Thyroid gland (tissue), 4 donors: ENCODE results near the gene BPIFA1. TPM values are rescaled to one million over a fixed set of nuclear protein-coding genes. Genes with fewer than 3 reads are reported as not detected.

ENCODE experiments used
- DNase-seq, 2 donors: peaks; one replicate each; pipeline ENCODE4 v3.0.0-alpha.2; 2019
- H3K27ac ChIP-seq, 3 donors: fragments of 200-600 bp; sonication (generic); 1 replicate in 2 of 3; 2 replicates in 1 of 3; pipeline ENCODE4 v1.5.1; 2016 to 2019; ENCODE audit warnings: mild to moderate bottlenecking in 1 of 3, moderate library complexity in 1 of 3
- H3K27me3 ChIP-seq: fragments of 200-600 bp; sonication (generic); one replicate; pipeline ENCODE4 v1.5.1; 2019
- H3K36me3 ChIP-seq, 2 donors: fragments of 200-600 bp; sonication (generic); one replicate each; pipeline ENCODE4 v1.5.1; 2016 to 2019
- H3K4me1 ChIP-seq, 2 donors: fragments of 200-600 bp; sonication (generic); one replicate each; pipeline ENCODE4 v1.5.1; 2017 to 2019
- H3K4me3 ChIP-seq, 3 donors: fragments of 200-600 bp; sonication (generic); replicated peaks in 1 of 3; 1 replicate in 2 of 3; 2 replicates in 1 of 3; pipeline ENCODE4 v1.5.1; 2016; ENCODE audit warnings: mild to moderate bottlenecking in 1 of 3
- H3K9me3 ChIP-seq: fragments of 200-600 bp; sonication (generic); one replicate; pipeline ENCODE4 v1.5.1; 2017
- CTCF ChIP-seq, 6 experiments: fragments of 200-600 bp in 3 of 6; fragments of 450-650 bp in 3 of 6; sonication (generic) in 3 of 6; IDR thresholded peaks; one replicate each; pipeline ENCODE4 v1.5.1; 2016 to 2019; ENCODE audit warnings: antibody characterized with exemption in 6 of 6, mild to moderate bottlenecking in 2 of 6, inconsistent platforms in 1 of 6, moderate library complexity in 1 of 6
- POLR2A ChIP-seq, 2 donors: fragments of 450-650 bp; IDR thresholded peaks; one replicate each; pipeline ENCODE4 v1.6.1; 2017; ENCODE audit warnings: antibody characterized with exemption in 2 of 2, mild to moderate bottlenecking in 2 of 2, moderate library complexity in 1 of 2
- WGBS, 2 donors: methylation state at CpG; one replicate each; pipeline ENCODE4 v1.1.5; 2017; 5-methylcytosine and 5-hydroxymethylcytosine counted together
- intact Hi-C: fragments of 100-400 bp; cut with DNase I; formaldehyde crosslinking; loops from one replicate; pipeline ENCODE4 v1.15.1; 2023
- total RNA-seq, 4 donors: library from RNA; depleted of rRNA; stranded (reverse); fragments of >200 nt; gene quantifications; one replicate each; pipeline ENCODE4 v1.2.3, GENCODE V29; 2016

Gene BPIFA1
- not detected for total RNA-seq

DNA sequence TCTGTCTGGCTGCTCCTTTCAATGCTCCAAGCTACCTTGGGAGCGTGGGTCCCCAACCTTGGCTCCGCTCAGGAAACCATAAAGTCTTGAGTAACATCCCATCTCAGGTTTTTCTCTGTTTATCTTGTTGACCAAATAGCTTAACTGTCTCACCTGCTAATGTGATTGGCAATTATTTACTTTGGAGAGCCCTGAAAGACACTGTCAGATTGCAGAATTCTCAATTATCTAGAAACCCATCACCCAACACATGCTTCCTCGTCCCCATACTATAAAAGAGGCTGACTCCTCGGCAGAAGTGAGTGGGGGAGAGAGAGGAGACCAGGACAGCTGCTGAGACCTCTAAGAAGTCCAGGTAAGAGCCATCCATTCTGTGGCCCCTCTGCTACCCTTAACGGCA lies at the start of gene BPIFA1:
TSS of gene BPIFA1 (plus strand) at position 301 of the 400 bp plus-strand sequence. CDS start 1,716 bp downstream, outside the sequence.
- no peaks in the 10 kb centered on the region for H3K36me3 ChIP-seq
- H3K4me3 ChIP-seq = no peak within 1 kb of the TSS
- DNase-seq = no peak
- TF ChIP-seq CTCF (IDR thresholded peaks at IDR 0.05) = no peak
- no peak for TF ChIP-seq POLR2A (IDR thresholded peaks at IDR 0.05)
- H3K9me3 ChIP-seq = no peaks in the 10 kb centered on the region
- intact Hi-C loops = no loop called here
- no peak within 1 kb of the TSS for H3K27ac ChIP-seq
- 58 to 69% methylated on average over 5 of the region's 5 CpGs for WGBS, 2 donors
- H3K27me3 ChIP-seq = no peaks in the 10 kb centered on the region
- H3K4me1 ChIP-seq = peaks cover 0 to 5% of the 10 kb centered on the region in 2 donors

GRCh38 chr20:33187491-33187890 lies 48.3 kb upstream of the BPIFA1 start:
- DNase-seq = no peak
- WGBS, 2 donors = 82 to 94% methylated on average over 4 of the region's 4 CpGs
- intact Hi-C loops = no loop called here
- TF ChIP-seq POLR2A (IDR thresholded peaks at IDR 0.05) (no peak), CTCF (IDR thresholded peaks at IDR 0.05) (no peak)
- no peak overlapping the region for H3K4me3 ChIP-seq
- no peaks in the 10 kb centered on the region for H3K4me1 ChIP-seq
- no peaks in the 10 kb centered on the region for H3K36me3 ChIP-seq
- H3K27ac ChIP-seq = no peak overlapping the region
- H3K27me3 ChIP-seq = no peaks in the 10 kb centered on the region
- H3K9me3 ChIP-seq = no peaks in the 10 kb centered on the region

GRCh38 chr20:33188421-33188820 lies 47.4 kb upstream of the BPIFA1 start:
- no peak for TF ChIP-seq POLR2A (IDR thresholded peaks at IDR 0.05)
- TF ChIP-seq CTCF (IDR thresholded peaks at IDR 0.05) = no peak
- intact Hi-C loops = no loop called here
- no peak overlapping the region for H3K4me3 ChIP-seq
- 91% methylated on average over 9 of the region's 9 CpGs for WGBS, 2 donors
- H3K27me3 ChIP-seq = no peaks in the 10 kb centered on the region
- H3K4me1 ChIP-seq = no peaks in the 10 kb centered on the region
- H3K9me3 ChIP-seq = no peaks in the 10 kb centered on the region
- no peaks in the 10 kb centered on the region for H3K36me3 ChIP-seq
- no peak for DNase-seq
- H3K27ac ChIP-seq = no peak overlapping the region

DNA sequence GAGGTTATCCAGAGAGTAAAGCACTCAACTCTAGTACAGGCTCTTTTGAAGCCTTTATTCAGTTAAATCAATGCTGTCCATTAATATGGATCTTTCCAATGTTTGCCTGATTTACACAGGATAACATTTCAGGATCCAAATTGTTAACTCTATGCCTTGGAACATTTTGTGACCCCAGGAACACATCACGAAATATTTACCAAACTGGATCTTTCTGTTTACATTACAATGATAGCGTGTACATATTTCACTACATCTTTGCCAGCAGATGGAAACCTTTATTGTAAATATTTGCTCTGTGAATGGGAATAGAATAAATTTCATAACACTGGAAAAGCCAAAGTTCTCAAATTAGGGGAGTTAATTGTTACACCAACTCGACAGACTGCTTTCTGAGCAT lies 44.3 kb upstream of the BPIFA1 start:
- Histone ChIP-seq H3K9me3 (no peaks in the 10 kb centered on the region), H3K36me3 (no peaks in the 10 kb centered on the region), H3K4me3 (no peak overlapping the region), H3K27ac (no peak overlapping the region), H3K27me3 (no peaks in the 10 kb centered on the region), H3K4me1 (no peaks in the 10 kb centered on the region)
- TF ChIP-seq CTCF (IDR thresholded peaks at IDR 0.05) (no peak), POLR2A (IDR thresholded peaks at IDR 0.05) (no peak)
- no peak for DNase-seq
- intact Hi-C loops = no loop called here
- 59 to 64% methylated on average over 3 of the region's 3 CpGs for WGBS, 2 donors

DNA sequence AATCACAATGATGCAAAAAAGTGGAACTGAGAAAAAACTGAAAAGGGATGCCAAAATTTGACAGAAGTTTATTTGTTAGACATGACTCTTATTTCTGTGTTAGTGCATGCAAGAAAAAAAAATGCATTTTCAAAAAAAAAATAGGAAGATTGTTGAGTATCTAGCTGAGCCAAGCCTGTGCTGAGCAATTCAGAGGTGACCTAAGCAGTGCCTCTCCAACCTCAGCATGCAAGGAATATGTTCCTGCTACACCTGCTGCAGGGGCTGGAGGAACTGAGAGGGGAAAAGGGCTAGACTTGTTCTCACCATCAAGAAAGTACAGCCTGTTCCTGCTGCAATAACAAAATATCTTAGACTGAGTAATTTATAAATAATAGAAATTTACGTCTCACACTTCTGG lies 43.8 kb upstream of the BPIFA1 start:
- Histone ChIP-seq H3K4me1 (no peaks in the 10 kb centered on the region), H3K36me3 (no peaks in the 10 kb centered on the region), H3K27me3 (no peaks in the 10 kb centered on the region), H3K27ac (no peak overlapping the region), H3K9me3 (no peaks in the 10 kb centered on the region), H3K4me3 (no peak overlapping the region)
- intact Hi-C loops = no loop called here
- DNase-seq = no peak
- no peak for TF ChIP-seq CTCF (IDR thresholded peaks at IDR 0.05)
- TF ChIP-seq POLR2A (IDR thresholded peaks at IDR 0.05) = no peak
- WGBS, 2 donors = 86 to 100% methylated on average over 1 of the region's 1 CpG
